Measurements from ENCODE around the gene KRTAP10-11. TPM values are rescaled to one million over a fixed set of nuclear protein-coding genes. Genes with fewer than 3 reads are reported as not detected.

The KRTAP10-11 gene
- total and polyA plus RNA-seq, 2 experiments from 2014 or later, result not detected

- H3K4me1 ChIP-seq (ENCODE audit: insufficient read depth), result peaks cover 3% of the 10 kb centered on the region; the same call in 1 of the 2 replicates
- H3K27me3 Mint-ChIP-seq (ENCODE audit: insufficient read depth, low read depth, poor library complexity), result peaks cover 11% of the 10 kb centered on the region
- ATAC-seq (no peak), DNase-seq (ENCODE audit: low spot score) (no peak)
- H3K27ac Mint-ChIP-seq, result no peak overlapping the region
- H3K4me3 Mint-ChIP-seq, result no peak overlapping the region
- H3K9me3 Mint-ChIP-seq, result peaks cover 11% of the 10 kb centered on the region
- H3K27ac ChIP-seq (ENCODE audit: low read depth), result no peak overlapping the region
- no peaks in the 10 kb centered on the region for H3K9me2 ChIP-seq (ENCODE audit: insufficient read depth)
- no peak overlapping the region for H2AFZ ChIP-seq
- no peaks in the 10 kb centered on the region for H4K20me1 ChIP-seq (replicated peaks; ENCODE audit: insufficient read depth)
- H3F3A ChIP-seq (replicated peaks; ENCODE audit: low read depth), result no peaks in the 10 kb centered on the region
- H3K4me1 Mint-ChIP-seq, result peaks cover 22% of the 10 kb centered on the region
- no peaks in the 10 kb centered on the region for H3K36me3 ChIP-seq (ENCODE audit: insufficient read depth)
- TF ChIP-seq CTCF (conservative IDR thresholded peaks at IDR 0.05; ENCODE audit: low read depth in 2 of 2) (no peak), EZH2 (IDR thresholded peaks at IDR 0.05; ENCODE audit: low read depth, unreplicated experiment) (no peak), REST (IDR thresholded peaks at IDR 0.05; ENCODE audit: unreplicated experiment) (no peak), POLR2AphosphoS5 (IDR thresholded peaks at IDR 0.05; ENCODE audit: low read depth) (no peak), ZNF114 (CRISPR knock-in tag; IDR thresholded peaks at IDR 0.05) (no peak), JUNB (IDR thresholded peaks at IDR 0.05; ENCODE audit: unreplicated experiment) (no peak), NANOG (IDR thresholded peaks at IDR 0.05; ENCODE audit: borderline replicate concordance) (no peak), ZNF462 (CRISPR knock-in tag; IDR thresholded peaks at IDR 0.05) (no peak), CREB1 (CRISPR knock-in tag; IDR thresholded peaks at IDR 0.05; ENCODE audit: low read depth) (no peak), ZNF331 (CRISPR knock-in tag; IDR thresholded peaks at IDR 0.05; ENCODE audit: low read depth) (no peak), EZH2phosphoT487 (IDR thresholded peaks at IDR 0.05; ENCODE audit: unreplicated experiment) (no peak), STAT1 (IDR thresholded peaks at IDR 0.05; ENCODE audit: unreplicated experiment) (no peak), ETS1 (IDR thresholded peaks at IDR 0.05) (no peak)
- no peak overlapping the region for H3K4me3 ChIP-seq
- H3K36me3 Mint-ChIP-seq (ENCODE audit: low read depth), result no peaks in the 10 kb centered on the region; the same call in 2 of the 3 replicates
- H3K79me2 ChIP-seq (replicated peaks; ENCODE audit: insufficient read depth), result no peaks in the 10 kb centered on the region
- no peak overlapping the region for H3K4me2 ChIP-seq
- no peaks in the 10 kb centered on the region for H3K27me3 ChIP-seq (ENCODE audit: insufficient read depth)
Measured at GRCh38 chr21:44602463-44602850, 43.8 kb upstream of the KRTAP10-11 start.

Measured in GM23338 (cell line).